PFSK-1 (cell line): Measurements from ENCODE around the gene TRMU.

Experiments
- FOXP2 ChIP-seq: optimal IDR thresholded peaks from 2 replicates; pipeline ENCODE3; 2011; ENCODE audit warnings: borderline replicate concordance, control low read depth, inconsistent platforms; ENCODE audit not compliant: insufficient read depth; ENCODE audit errors: extremely low read length, extremely low read depth
- POLR2AphosphoS5 ChIP-seq: IDR thresholded peaks from 2 replicates; pipeline ENCODE4 v1.6.1; 2012; ENCODE audit warnings: low read depth, mild to moderate bottlenecking, control low read depth, low read length, moderate library complexity
- REST ChIP-seq, 2 experiments: IDR thresholded peaks; 2 replicates each; pipeline versions ENCODE4 v1.6.1 to v1.8.0; 2011 to 2012; ENCODE audit warnings: low read depth in 2 of 2, low read length in 2 of 2, control low read depth in 1 of 2, inconsistent platforms in 1 of 2, mild to moderate bottlenecking in 1 of 2, moderate library complexity in 1 of 2; ENCODE audit not compliant: insufficient read depth in 1 of 2
- SIN3A ChIP-seq: IDR thresholded peaks from 2 replicates; pipeline ENCODE4 v1.6.1; 2012; ENCODE audit warnings: mild to moderate bottlenecking, low read length, moderate library complexity, borderline replicate concordance; ENCODE audit not compliant: insufficient read depth
- TAF1 ChIP-seq: IDR thresholded peaks from 2 replicates; pipeline ENCODE4 v1.6.1; 2012; ENCODE audit warnings: low read length, control low read depth, borderline replicate concordance; ENCODE audit not compliant: insufficient read depth

TRMU gene

GRCh38 chr22:46288846-46289243, 46.7 kb upstream of the TRMU start:
- TF ChIP-seq FOXP2 (no peak), TAF1 (no peak), REST (IDR thresholded peaks at IDR 0.05; ENCODE audit: insufficient read depth in 1 of 2, low read depth in 2 of 2, low read length in 2 of 2) (no peak), SIN3A (no peak), POLR2AphosphoS5 (no peak)

GRCh38 chr22:46289244-46289891, 46.1 kb upstream of the TRMU start:
- TF ChIP-seq SIN3A (no peak), FOXP2 (no peak), TAF1 (no peak), POLR2AphosphoS5 (no peak), REST (IDR thresholded peaks at IDR 0.05; ENCODE audit: insufficient read depth in 1 of 2, low read depth in 2 of 2, low read length in 2 of 2) (no peak)

- TF ChIP-seq FOXP2: no peak
- no peak for TF ChIP-seq POLR2AphosphoS5
- TF ChIP-seq TAF1: no peak
- no peak for TF ChIP-seq SIN3A
- TF ChIP-seq REST (IDR thresholded peaks at IDR 0.05; ENCODE audit: insufficient read depth in 1 of 2, low read depth in 2 of 2, low read length in 2 of 2): no peak
Measured at GRCh38 chr22:46290121-46290842, 45.2 kb upstream of the TRMU start.

- no peak for TF ChIP-seq POLR2AphosphoS5
- TF ChIP-seq TAF1: no peak
- no peak for TF ChIP-seq SIN3A
- TF ChIP-seq REST (IDR thresholded peaks at IDR 0.05; ENCODE audit: insufficient read depth in 1 of 2, low read depth in 2 of 2, low read length in 2 of 2): no peak
- no peak for TF ChIP-seq FOXP2
Measured at GRCh38 chr22:46290843-46291785, 44.4 kb upstream of the TRMU start.
